Ectodermal cell (in vitro differentiated cells): Measurements from ENCODE around the gene RSL1D1.
A peak's percentile ranks its signal among the peaks of the same experiment; 100 is the strongest.

Source experiments
- H3K27ac ChIP-seq: 2 replicates; pipeline ENCODE4 v1.7.0; 2013; ENCODE audit warnings: mild to moderate bottlenecking, low read depth, low read length; ENCODE audit not compliant: insufficient read depth, poor library complexity, severe bottlenecking
- H3K27me3 ChIP-seq: 2 replicates; pipeline ENCODE4 v1.7.0; 2013; ENCODE audit warnings: mild to moderate bottlenecking, low read length; ENCODE audit not compliant: insufficient read depth, control insufficient read depth, poor library complexity, severe bottlenecking
- H3K36me3 ChIP-seq: one replicate; pipeline ENCODE4 v1.7.0; 2013; ENCODE audit warnings: low read length; ENCODE audit not compliant: control insufficient read depth, insufficient read depth
- H3K4me1 ChIP-seq: one replicate; pipeline ENCODE4 v1.7.0; 2013; ENCODE audit warnings: low read length; ENCODE audit not compliant: control insufficient read depth, insufficient read depth
- H3K4me3 ChIP-seq: 2 replicates; pipeline ENCODE4 v1.7.0; 2013; ENCODE audit warnings: low read depth, low read length, control low read depth; ENCODE audit not compliant: insufficient read depth
- H3K9me3 ChIP-seq: 2 replicates; pipeline ENCODE4 v1.7.0; 2013; ENCODE audit warnings: mild to moderate bottlenecking, low read length, moderate library complexity; ENCODE audit not compliant: control insufficient read depth
- WGBS, 2 experiments: methylation state at CpG; one replicate each; pipeline ENCODE4 v1.1.7; 2013; ENCODE audit warnings: missing lambda C conversion rate in 2 of 2; 5-methylcytosine and 5-hydroxymethylcytosine counted together

RSL1D1 gene

DNA sequence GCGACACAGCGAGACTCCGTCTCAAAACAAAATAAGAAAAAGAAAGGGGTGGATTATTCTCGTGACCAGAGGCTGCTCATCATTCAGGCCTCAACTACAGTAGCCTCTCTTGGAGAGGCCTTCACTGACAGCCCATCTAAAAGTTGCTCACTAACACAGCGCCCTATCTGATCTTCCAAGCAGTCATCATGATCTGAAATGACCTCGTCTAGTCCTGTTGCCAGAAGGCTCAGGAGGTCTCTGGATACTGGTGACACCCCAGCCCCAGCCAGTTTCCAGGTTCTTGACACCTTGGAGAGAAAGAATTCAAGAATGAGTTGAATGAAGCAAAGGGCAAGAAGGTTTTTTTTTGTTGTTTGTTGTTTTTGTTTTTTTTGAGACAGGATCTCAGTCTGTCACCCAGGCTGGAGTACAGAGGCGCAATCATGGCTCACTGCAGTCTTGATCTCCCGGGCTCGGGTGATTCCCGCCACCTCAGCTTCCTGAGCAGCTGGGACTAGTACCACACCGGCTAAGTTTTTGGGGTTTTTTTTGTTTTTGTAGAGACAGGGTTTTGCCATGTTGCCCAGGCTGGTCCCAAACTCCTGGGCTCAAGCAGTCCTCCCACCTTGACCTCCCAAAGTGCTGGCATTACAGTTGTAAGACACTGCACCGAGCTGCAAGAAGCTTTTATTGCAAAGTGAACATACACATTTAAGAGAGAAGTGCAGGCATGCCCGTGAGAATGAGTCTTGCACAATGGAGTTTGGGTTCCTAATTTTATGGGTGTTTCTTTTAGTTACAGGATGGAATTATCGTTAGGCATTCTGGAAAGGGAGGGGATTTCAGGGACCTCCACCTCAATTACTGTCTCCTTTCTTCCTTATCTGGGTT, 51.6 kb downstream of the RSL1D1 start:
- H3K4me3 ChIP-seq = no peak overlapping the region
- no peaks in the 10 kb centered on the region for H3K27me3 ChIP-seq
- WGBS, 2 experiments = 90 to 95% methylated on average over 14 of the region's 14 CpGs
- H3K9me3 ChIP-seq = no peaks in the 10 kb centered on the region
- H3K36me3 ChIP-seq = no peaks in the 10 kb centered on the region
- H3K4me1 ChIP-seq = peaks cover 12% of the 10 kb centered on the region
- H3K27ac ChIP-seq = no peak overlapping the region

DNA sequence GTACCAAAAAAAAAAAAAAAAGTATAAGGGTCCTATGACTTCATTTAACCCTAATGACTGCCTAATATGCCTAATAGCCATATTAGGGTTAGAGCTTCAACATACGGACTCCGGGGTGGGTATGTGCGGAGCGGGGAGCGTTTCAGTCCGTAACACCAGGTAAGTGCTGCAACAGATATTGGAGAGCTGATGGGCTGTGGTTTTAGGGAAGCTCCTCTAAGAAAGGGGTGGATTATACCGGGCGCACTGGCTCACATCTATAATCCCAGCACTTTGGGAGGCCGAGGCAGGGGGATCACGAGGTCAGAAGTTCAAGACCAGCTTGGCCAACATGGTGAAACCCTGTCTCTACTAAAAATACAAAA, 52.3 kb downstream of the RSL1D1 start:
- Histone ChIP-seq H3K27me3 (no peaks in the 10 kb centered on the region), H3K4me1 (peaks cover 12% of the 10 kb centered on the region), H3K27ac (no peak overlapping the region), H3K4me3 (no peak overlapping the region), H3K9me3 (no peaks in the 10 kb centered on the region), H3K36me3 (no peaks in the 10 kb centered on the region)
- WGBS, 2 experiments = 96% methylated on average over 10 of the region's 10 CpGs

DNA sequence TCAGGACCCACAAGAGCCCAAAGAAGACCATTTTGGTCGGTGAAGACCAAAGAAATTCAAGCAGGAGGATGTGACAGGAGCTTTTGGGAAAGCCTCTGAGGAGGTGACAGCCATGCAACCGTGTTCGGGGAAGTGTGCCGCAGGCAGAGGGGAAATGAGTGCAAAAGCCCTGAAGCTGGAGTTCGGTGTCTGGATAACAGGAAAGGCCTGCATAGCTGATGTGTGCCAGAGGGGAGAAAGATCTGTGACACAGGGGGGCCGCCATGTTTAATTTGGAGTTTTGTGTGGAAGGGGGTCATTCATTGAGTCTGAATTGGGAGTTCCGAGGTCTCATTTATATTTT, 53.4 kb downstream of the RSL1D1 start:
- H3K4me1 ChIP-seq = peaks cover 12% of the 10 kb centered on the region

DNA sequence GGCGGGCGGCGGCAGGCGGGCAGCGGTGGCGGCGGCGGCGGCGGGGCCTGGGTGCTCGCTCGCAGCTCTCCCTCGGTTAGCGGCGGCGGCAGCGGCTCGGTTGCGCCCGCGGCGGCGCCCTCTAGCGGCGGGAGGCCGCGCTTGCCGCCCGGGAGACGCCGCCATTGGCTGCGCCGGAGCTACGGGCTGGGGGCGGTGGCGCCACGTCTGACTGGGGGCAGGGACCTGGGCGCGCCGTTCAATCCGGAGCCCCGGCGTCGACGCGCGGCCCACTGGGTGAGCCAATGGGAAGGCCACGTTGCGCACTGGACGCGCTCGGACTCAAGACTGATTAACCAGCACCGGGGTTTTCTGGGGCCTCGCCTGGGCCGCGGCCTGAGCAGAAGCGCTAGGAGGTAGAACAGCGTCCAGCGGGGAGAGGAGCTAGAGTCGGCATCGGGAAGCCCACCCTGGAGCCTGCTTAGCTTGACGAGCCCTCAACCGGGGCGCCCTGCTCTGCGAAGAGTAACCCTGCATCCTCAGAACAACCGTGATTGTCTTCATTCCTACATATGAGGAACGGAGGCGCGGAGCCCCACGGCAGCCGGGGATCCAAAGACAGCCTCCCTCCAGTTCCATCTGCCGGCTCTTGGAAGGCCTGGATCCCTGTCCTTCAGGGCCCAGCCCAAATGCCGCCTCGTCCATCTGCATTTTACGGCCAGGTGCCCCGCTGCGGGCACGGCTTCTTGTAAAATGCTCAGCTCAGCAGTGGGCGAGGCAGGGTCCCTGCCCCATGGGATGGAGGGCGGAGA, 54.0 kb downstream of the RSL1D1 start, which contains the start of gene ZC3H7A:
TSS of gene ZC3H7A (minus strand) at position 93 of the 791 bp plus-strand sequence. CDS start 14,904 bp downstream, outside the sequence.
- Histone ChIP-seq H3K4me3 (peak within 1 kb of the TSS; percentile 96), H3K36me3 (no peaks in the 10 kb centered on the region), H3K27ac (peak within 1 kb of the TSS; percentile 93), H3K27me3 (no peaks in the 10 kb centered on the region), H3K9me3 (no peaks in the 10 kb centered on the region), H3K4me1 (peaks cover 12% of the 10 kb centered on the region)
- WGBS, 2 experiments = 0 to 1% methylated on average over 80 of the region's 80 CpGs

More for the DNA sequence above, 53.4 kb downstream of the RSL1D1 start:
- 17 to 20% methylated on average over 7 of the region's 7 CpGs for WGBS, 2 experiments
- Histone ChIP-seq H3K27me3 (no peaks in the 10 kb centered on the region), H3K4me3 (peak overlapping the region; percentile 79), H3K27ac (peak overlapping the region; percentile 93), H3K36me3 (no peaks in the 10 kb centered on the region), H3K9me3 (no peaks in the 10 kb centered on the region)

DNA sequence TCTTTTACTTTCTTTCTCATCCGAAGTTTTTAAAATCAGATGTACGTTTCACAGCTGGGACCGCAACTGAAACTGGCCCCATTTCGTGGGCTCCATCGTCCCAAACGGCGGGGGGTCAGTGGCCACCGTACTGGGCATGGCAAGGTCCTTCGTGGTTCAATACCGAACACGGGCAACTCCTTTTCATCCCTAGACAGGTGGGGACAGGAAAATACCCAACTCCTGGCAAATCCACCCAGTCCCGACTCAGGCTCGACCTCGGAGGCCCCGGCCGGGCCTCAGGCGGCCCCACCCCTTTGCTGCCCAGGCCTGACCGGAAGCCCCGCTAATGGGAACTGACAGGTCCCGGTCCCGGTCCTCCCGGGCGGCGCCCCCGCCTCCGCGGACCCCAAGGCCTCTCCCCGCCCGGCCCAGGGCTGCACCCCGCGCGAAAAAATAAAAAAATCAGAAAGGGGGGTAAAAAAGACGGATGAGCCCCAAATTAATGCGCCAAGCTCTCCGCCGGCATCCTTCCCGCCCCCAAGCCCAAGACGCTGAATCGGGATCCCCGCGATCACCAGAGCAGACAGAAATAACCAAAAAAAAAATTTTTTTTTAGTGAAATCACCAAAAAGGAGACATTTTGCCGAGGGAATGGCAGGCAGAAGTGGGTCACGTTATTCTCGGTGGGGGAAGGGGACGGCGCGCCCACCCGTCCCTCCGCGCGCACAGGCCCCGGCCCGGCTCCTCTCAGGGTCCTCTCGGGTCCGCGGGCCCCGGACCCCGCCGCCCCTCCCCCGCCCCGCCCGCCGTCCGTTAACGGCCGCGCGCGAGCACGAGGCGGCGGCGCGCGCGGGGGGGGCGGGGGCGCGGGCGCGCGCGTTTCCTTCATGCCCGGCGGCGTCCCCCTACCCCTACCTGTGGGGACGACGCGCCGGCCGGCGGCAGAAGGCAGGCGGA, 54.8 kb downstream of the RSL1D1 start:
- Histone ChIP-seq H3K4me1 (peaks cover 14% of the 10 kb centered on the region), H3K27me3 (no peaks in the 10 kb centered on the region), H3K9me3 (no peaks in the 10 kb centered on the region), H3K4me3 (peak overlapping the region; percentile 96), H3K36me3 (no peaks in the 10 kb centered on the region), H3K27ac (peak overlapping the region; percentile 51)
- 4% methylated on average over 93 of the region's 93 CpGs for WGBS, 2 experiments

DNA sequence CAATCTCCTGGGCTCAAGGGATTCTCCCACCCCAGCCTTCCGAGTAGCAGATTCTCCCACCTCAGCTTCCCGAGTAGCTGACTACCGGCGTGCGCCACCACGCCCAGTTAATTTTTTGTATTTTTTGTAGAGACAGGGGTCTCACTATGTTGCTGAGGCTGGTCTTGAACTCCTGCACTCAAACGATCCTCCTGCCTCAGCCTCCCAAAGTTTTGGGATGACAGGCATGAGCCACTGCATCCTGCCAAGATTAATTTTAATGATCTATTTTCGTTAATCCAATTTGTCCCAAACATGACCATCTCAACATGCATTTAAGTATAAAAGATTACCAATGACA, 55.5 kb downstream of the RSL1D1 start:
- 89 to 92% methylated on average over 8 of the region's 8 CpGs for WGBS, 2 experiments
- Histone ChIP-seq H3K27ac (no peak overlapping the region), H3K27me3 (no peaks in the 10 kb centered on the region), H3K4me3 (peak overlapping the region; percentile 96), H3K4me1 (peaks cover 20% of the 10 kb centered on the region), H3K36me3 (no peaks in the 10 kb centered on the region), H3K9me3 (no peaks in the 10 kb centered on the region)

DNA sequence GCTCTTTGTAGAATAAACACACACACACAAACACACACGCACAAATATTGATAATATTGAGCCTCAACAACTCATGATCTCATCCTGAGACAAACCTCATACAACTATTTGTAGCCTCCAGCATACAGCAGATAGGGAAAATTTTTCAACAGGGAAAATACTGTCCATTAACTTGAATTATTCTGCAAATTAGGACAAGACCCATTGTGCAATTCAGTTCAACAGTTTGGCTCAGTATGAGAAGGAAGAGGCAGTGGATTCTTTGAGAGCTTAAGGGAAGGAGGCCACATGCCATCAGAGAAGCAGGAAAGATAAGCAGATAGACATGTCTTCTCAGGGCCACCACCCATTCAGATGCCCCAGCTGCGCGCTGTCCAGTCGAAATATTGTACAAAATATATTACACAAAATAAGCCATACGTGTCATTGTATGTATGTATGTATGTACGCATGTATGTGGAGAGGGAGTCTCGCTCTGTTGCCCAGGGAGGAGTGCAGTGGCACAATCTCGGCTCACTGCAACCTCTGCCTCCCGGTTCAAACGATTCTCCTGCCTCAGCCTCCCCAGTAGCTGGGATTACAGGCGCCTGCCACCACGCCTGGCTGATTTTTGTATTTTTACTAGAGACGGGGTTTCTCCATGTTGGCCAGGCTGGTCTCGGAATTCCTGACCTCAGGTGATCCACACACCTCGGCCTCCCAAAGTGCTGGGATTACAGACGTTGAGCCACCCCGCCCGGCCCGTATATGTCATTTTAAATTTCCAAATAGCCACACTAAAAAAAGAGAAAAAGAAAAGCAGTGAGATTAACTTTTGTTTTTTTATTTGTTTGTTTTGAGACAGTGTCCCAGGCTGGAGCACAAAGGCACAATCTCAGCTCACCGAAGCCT, 56.1 kb downstream of the RSL1D1 start:
- 93 to 96% methylated on average over 17 to 20 of the region's 20 CpGs for WGBS, 2 experiments

DNA sequence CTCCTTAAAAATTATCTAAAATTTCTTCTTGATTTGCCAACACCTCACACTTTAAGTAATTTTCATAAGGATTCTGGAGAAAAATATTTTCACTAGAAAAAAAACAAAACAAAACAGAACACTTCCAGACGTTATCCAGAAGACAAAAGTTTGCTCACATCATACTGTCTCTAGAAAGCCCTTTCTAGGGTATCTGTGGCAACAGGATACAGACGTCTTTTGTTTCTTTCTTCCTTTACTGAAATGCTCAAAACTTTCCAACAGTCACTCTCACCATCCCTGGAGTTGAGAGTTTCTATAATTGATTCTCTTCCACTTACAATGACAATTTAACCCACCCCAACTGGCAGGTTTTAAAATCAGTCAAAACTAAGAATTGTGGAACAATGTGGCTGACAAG, 56.9 kb downstream of the RSL1D1 start:
- Histone ChIP-seq H3K4me1 (peaks cover 22% of the 10 kb centered on the region), H3K4me3 (no peak overlapping the region), H3K36me3 (no peaks in the 10 kb centered on the region), H3K9me3 (no peaks in the 10 kb centered on the region), H3K27ac (no peak overlapping the region), H3K27me3 (no peaks in the 10 kb centered on the region)
- 85 to 92% methylated on average over 2 of the region's 2 CpGs for WGBS, 2 experiments

More for the DNA sequence above, 56.1 kb downstream of the RSL1D1 start:
- peaks cover 22% of the 10 kb centered on the region for H3K4me1 ChIP-seq
- no peaks in the 10 kb centered on the region for H3K36me3 ChIP-seq
- no peaks in the 10 kb centered on the region for H3K9me3 ChIP-seq
- no peaks in the 10 kb centered on the region for H3K27me3 ChIP-seq
- H3K27ac ChIP-seq = no peak overlapping the region
- no peak overlapping the region for H3K4me3 ChIP-seq

DNA sequence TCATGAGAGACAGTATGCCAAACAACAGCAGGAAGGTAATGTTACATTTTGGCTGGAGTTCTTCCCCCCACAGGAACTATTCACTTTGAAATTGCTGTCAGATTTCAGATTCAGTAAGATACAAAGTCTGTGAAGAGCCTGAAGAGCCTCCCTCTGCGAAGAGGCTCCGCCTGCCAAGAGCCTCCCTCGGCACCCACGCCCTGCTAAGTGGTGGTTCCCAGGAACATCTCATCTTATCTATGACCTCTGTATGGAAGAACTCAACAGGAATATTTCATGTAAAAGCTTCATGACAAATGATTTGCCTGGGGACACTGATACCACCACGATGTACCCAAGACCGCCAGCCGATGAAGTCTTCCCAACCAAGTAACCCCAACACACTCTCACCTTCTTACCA, 57.5 kb downstream of the RSL1D1 start:
- H3K4me1 ChIP-seq = peaks cover 21% of the 10 kb centered on the region
- H3K4me3 ChIP-seq = no peak overlapping the region
- no peaks in the 10 kb centered on the region for H3K27me3 ChIP-seq
- H3K9me3 ChIP-seq = no peaks in the 10 kb centered on the region
- 94% methylated on average over 7 of the region's 7 CpGs for WGBS, 2 experiments
- H3K27ac ChIP-seq = no peak overlapping the region
- no peaks in the 10 kb centered on the region for H3K36me3 ChIP-seq
